ENCODE measurements around the gene GTPBP3. TPM values are rescaled to one million over a fixed set of nuclear protein-coding genes. Genes with fewer than 3 reads are reported as not detected.
A peak's percentile ranks its signal among the peaks of the same experiment; 100 is the strongest.

Gene GTPBP3
- total RNA-seq, 1 experiment from 2014 or later = 35.3 TPM

DNA sequence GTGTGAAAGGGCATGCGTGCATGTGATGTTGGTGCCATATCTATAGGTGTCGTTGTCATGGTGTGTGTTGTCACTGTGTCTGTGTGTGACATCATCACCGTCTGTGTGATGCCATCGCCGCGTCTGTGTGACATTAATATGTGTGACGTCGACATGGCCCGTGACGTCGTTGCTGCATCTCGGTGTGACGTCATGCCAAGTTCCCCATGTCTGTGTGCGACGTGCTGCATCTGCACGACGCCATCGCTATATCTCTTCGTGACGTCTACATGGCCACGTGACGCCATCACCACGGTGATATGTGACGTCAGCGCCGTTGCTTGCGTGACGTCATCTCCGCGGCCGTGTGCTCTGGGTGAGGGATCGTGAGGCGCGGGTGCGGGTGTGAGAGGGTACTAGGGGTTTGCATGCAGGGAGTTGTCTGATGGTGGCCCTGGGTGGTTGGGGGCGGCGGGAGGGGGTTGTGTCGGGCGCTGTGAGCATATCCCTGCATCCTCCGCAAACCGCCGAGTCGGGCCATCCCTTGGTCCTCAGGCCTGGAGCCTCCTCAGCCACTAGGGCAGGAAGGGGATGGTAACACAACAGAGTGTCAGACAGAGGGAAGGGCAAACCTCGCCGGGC, 14.6 kb downstream of the GTPBP3 start:
- intact Hi-C loops (cut with micrococcal nuclease; ENCODE audit: unreplicated experiment) (no loop called here), in situ Hi-C loops (cut with HindIII; ENCODE audit: low pct_unique_long_range_greater_than_20kb, low sequenced_read_pairs) (no loop called here)
- TF ChIP-seq, protein P1, sequence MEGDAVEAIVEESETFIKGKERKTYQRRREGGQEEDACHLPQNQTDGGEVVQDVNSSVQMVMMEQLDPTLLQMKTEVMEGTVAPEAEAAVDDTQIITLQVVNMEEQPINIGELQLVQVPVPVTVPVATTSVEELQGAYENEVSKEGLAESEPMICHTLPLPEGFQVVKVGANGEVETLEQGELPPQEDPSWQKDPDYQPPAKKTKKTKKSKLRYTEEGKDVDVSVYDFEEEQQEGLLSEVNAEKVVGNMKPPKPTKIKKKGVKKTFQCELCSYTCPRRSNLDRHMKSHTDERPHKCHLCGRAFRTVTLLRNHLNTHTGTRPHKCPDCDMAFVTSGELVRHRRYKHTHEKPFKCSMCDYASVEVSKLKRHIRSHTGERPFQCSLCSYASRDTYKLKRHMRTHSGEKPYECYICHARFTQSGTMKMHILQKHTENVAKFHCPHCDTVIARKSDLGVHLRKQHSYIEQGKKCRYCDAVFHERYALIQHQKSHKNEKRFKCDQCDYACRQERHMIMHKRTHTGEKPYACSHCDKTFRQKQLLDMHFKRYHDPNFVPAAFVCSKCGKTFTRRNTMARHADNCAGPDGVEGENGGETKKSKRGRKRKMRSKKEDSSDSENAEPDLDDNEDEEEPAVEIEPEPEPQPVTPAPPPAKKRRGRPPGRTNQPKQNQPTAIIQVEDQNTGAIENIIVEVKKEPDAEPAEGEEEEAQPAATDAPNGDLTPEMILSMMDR (IDR thresholded peaks at IDR 0.05) = no peak
- ATAC-seq (no peak), DNase-seq (ENCODE audit: low read depth, low spot score) (no peak)
- H3K36me3 ChIP-seq (ENCODE audit: control insufficient read depth, insufficient read depth, low read length) = no peaks in the 10 kb centered on the region
- no peaks in the 10 kb centered on the region for H3K4me1 ChIP-seq (ENCODE audit: control insufficient read depth, insufficient read depth, low read length)
- H3K4me3 ChIP-seq (ENCODE audit: low read depth in 2 of 2, low read length in 2 of 2) = no peak overlapping the region
- ChIA-PET CTCF (no interaction called here), POLR2A (no interaction called here)
- H3K9me3 ChIP-seq (ENCODE audit: control insufficient read depth, insufficient read depth, low read depth, low read length) = no peaks in the 10 kb centered on the region
- H3K27me3 ChIP-seq (ENCODE audit: control insufficient read depth, insufficient read depth, low read length) = no peaks in the 10 kb centered on the region
- no TSS peak for BruUV-seq (replicated peaks)
- no peak overlapping the region for H3K27ac ChIP-seq (ENCODE audit: low read length)

DNA sequence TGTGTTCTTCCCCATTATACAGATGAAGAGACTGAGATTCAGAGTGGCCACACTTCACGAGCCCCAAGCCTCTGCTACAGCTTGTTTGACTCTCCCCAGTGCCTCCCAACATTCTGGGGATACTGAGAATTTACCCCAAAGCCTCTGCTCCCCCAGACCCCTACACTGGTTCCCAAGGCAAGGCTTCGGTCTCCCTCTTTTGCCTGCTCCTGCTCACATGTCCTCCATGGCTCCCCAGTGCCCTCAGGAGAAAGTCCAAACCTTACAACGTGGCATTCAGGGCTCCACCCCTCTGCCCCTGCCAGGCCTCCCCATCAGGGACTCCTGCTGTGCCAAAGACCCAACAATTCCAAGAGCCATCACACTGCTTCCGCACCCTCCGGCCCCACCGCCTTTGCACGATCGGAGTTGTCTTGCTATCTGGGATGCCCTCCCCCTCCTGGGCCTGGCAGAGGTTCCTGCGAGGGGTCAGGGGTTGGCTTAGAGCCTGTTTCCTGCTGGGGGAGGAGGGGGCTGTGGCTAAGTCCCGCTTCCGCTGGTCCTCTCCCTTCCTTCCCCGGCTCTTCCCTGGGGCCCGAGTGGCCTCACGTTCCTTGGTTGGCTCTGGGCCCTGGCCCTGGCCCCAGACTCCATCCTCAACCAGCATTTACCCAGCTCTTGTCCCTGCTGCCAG, 15.4 kb downstream of the GTPBP3 start:
- in situ Hi-C loops (cut with HindIII; ENCODE audit: low pct_unique_long_range_greater_than_20kb, low sequenced_read_pairs) = no loop called here

More for the DNA sequence above, 15.4 kb downstream of the GTPBP3 start:
- intact Hi-C loops (cut with micrococcal nuclease; ENCODE audit: unreplicated experiment) = no loop called here
- POLR2A ChIA-PET = no interaction called here
- no peaks in the 10 kb centered on the region for H3K27me3 ChIP-seq (ENCODE audit: control insufficient read depth, insufficient read depth, low read length)
- no peak overlapping the region for H3K4me3 ChIP-seq (ENCODE audit: low read depth in 2 of 2, low read length in 2 of 2)
- BruUV-seq (replicated peaks) = no TSS peak
- TF ChIP-seq SIN3A (IDR thresholded peaks at IDR 0.05; ENCODE audit: borderline replicate concordance, insufficient read depth, low read depth, low read length) (no peak), TCF7L2 (IDR thresholded peaks at IDR 0.05; ENCODE audit: low read depth, low read length) (no peak), POLR2AphosphoS5 (IDR thresholded peaks at IDR 0.05; ENCODE audit: low read depth, low read length) (no peak)
- TF ChIP-seq, protein P2, sequence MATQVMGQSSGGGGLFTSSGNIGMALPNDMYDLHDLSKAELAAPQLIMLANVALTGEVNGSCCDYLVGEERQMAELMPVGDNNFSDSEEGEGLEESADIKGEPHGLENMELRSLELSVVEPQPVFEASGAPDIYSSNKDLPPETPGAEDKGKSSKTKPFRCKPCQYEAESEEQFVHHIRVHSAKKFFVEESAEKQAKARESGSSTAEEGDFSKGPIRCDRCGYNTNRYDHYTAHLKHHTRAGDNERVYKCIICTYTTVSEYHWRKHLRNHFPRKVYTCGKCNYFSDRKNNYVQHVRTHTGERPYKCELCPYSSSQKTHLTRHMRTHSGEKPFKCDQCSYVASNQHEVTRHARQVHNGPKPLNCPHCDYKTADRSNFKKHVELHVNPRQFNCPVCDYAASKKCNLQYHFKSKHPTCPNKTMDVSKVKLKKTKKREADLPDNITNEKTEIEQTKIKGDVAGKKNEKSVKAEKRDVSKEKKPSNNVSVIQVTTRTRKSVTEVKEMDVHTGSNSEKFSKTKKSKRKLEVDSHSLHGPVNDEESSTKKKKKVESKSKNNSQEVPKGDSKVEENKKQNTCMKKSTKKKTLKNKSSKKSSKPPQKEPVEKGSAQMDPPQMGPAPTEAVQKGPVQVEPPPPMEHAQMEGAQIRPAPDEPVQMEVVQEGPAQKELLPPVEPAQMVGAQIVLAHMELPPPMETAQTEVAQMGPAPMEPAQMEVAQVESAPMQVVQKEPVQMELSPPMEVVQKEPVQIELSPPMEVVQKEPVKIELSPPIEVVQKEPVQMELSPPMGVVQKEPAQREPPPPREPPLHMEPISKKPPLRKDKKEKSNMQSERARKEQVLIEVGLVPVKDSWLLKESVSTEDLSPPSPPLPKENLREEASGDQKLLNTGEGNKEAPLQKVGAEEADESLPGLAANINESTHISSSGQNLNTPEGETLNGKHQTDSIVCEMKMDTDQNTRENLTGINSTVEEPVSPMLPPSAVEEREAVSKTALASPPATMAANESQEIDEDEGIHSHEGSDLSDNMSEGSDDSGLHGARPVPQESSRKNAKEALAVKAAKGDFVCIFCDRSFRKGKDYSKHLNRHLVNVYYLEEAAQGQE (IDR thresholded peaks at IDR 0.05; ENCODE audit: insufficient read depth in 1 of 2, low read depth in 2 of 2, low read length in 1 of 2) = no peak
- TF ChIP-seq, protein P1 (IDR thresholded peaks at IDR 0.05) = no peak
- CTCF ChIA-PET = no interaction called here
- no peaks in the 10 kb centered on the region for H3K4me1 ChIP-seq (ENCODE audit: control insufficient read depth, insufficient read depth, low read length)
- no peaks in the 10 kb centered on the region for H3K9me3 ChIP-seq (ENCODE audit: control insufficient read depth, insufficient read depth, low read depth, low read length)
- no peak overlapping the region for H3K27ac ChIP-seq (ENCODE audit: low read length)
- ATAC-seq (peak; percentile 33; the same call in 1 of the 2 replicates), DNase-seq (ENCODE audit: low read depth, low spot score) (no peak)
- no peaks in the 10 kb centered on the region for H3K36me3 ChIP-seq (ENCODE audit: control insufficient read depth, insufficient read depth, low read length)

Data from Panc1 (cell line).